GM21367 (cell line): ENCODE data around the gene DYSF.

Experiments used
- ATAC-seq: cut with Tn5 transposase; IDR thresholded peaks from one replicate; pipeline ENCODE4 v1.9.1; 2021; ENCODE audit not compliant: unreplicated experiment

Gene DYSF

GRCh38 chr2:71700041-71700657 lies 246.8 kb downstream of the DYSF start:
- ATAC-seq, result no peak

GRCh38 chr2:71700658-71701397 lies 247.5 kb downstream of the DYSF start:
- no peak for ATAC-seq

- ATAC-seq, result no peak
These were observed 249.0 kb downstream of the DYSF start for GRCh38 chr2:71702071-71702970.

GRCh38 chr2:71702971-71703898 lies 249.9 kb downstream of the DYSF start:
- ATAC-seq, result no peak

GRCh38 chr2:71704131-71704561 lies 250.8 kb downstream of the DYSF start:
- ATAC-seq, result no peak

- ATAC-seq, result no peak
These were observed 251.3 kb downstream of the DYSF start for GRCh38 chr2:71704688-71705087.

- no peak for ATAC-seq
These were observed 252.0 kb downstream of the DYSF start for GRCh38 chr2:71705171-71705960.

GRCh38 chr2:71706121-71706520 lies 252.8 kb downstream of the DYSF start:
- no peak for ATAC-seq

- no peak for ATAC-seq
These were observed 253.5 kb downstream of the DYSF start for GRCh38 chr2:71706836-71707235.

- no peak for ATAC-seq
These were observed 257.2 kb downstream of the DYSF start for GRCh38 chr2:71710367-71711132.

- no peak for ATAC-seq
These were observed 257.9 kb downstream of the DYSF start for GRCh38 chr2:71711133-71711855.

GRCh38 chr2:71712158-71712818 lies 258.9 kb downstream of the DYSF start:
- ATAC-seq, result no peak

- ATAC-seq, result no peak
These were observed 260.5 kb downstream of the DYSF start for GRCh38 chr2:71713581-71714580.

GRCh38 chr2:71714601-71715240 lies 261.4 kb downstream of the DYSF start:
- ATAC-seq, result no peak

GRCh38 chr2:71715241-71715750 lies 261.9 kb downstream of the DYSF start:
- no peak for ATAC-seq
